ENCODE data around the gene NELFE. TPM values are rescaled to one million over a fixed set of nuclear protein-coding genes. Genes with fewer than 3 reads are reported as not detected.

The NELFE gene
- total RNA-seq, 1 experiment from 2014 or later = 73.8 TPM

- no peak for TF ChIP-seq MXD4 (CRISPR knock-in tag; IDR thresholded peaks at IDR 0.05; ENCODE audit: borderline replicate concordance)
- TF ChIP-seq FOXK1 (CRISPR knock-in tag; IDR thresholded peaks at IDR 0.05) = no peak
Measured at GRCh38 chr6:31958412-31958740, 395 bp downstream of the NELFE start (continued).

DNA sequence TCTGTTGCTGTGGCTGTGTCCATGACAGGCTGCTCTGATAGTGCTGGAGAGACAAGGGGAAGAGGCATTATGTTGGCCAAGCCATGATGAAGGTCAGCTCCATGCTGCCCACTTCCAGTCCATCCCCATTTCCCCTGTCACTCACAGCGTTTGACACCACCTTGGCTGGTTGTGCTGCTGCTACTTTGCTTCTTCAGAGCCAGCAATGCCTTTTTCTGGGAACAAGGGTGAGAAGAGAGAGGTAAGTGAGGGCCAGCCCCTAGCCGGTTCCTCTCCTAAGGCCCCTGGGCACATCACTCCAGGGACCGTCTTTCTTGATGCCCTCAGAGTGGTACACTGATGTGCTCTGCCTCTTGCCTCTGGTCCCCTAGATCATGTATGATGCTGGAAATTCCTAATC is 2.0 kb downstream of the NELFE start:
- DNase-seq (ENCODE audit: low spot score) = no peak
- peak overlapping the region; percentile 96; the same call in 1 of the 2 replicates for H3K4me3 Mint-ChIP-seq
- ChIA-PET POLR2A (no interaction called here), CTCF (no interaction called here)
- peaks cover 59% of the 10 kb centered on the region for H3K36me3 Mint-ChIP-seq
- H3K9me3 Mint-ChIP-seq = no peaks in the 10 kb centered on the region
- no peak for TF ChIP-seq TCF7 (CRISPR knock-in tag; IDR thresholded peaks at IDR 0.05; ENCODE audit: low read depth)
- no peak for TF ChIP-seq GTF2I (CRISPR knock-in tag; conservative IDR thresholded peaks at IDR 0.05)
- no peak for TF ChIP-seq NFYB (CRISPR knock-in tag; conservative IDR thresholded peaks at IDR 0.05; ENCODE audit: low read depth)
- TF ChIP-seq ZNF317 (CRISPR knock-in tag; IDR thresholded peaks at IDR 0.05; ENCODE audit: borderline replicate concordance, low read depth) = no peak
- TF ChIP-seq, protein P1, sequence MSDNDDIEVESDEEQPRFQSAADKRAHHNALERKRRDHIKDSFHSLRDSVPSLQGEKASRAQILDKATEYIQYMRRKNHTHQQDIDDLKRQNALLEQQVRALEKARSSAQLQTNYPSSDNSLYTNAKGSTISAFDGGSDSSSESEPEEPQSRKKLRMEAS (CRISPR knock-in tag; IDR thresholded peaks at IDR 0.05) = no peak
- TF ChIP-seq, protein P2, sequence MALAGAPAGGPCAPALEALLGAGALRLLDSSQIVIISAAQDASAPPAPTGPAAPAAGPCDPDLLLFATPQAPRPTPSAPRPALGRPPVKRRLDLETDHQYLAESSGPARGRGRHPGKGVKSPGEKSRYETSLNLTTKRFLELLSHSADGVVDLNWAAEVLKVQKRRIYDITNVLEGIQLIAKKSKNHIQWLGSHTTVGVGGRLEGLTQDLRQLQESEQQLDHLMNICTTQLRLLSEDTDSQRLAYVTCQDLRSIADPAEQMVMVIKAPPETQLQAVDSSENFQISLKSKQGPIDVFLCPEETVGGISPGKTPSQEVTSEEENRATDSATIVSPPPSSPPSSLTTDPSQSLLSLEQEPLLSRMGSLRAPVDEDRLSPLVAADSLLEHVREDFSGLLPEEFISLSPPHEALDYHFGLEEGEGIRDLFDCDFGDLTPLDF (CRISPR knock-in tag; IDR thresholded peaks at IDR 0.05) = no peak
- TF ChIP-seq, protein P3, sequence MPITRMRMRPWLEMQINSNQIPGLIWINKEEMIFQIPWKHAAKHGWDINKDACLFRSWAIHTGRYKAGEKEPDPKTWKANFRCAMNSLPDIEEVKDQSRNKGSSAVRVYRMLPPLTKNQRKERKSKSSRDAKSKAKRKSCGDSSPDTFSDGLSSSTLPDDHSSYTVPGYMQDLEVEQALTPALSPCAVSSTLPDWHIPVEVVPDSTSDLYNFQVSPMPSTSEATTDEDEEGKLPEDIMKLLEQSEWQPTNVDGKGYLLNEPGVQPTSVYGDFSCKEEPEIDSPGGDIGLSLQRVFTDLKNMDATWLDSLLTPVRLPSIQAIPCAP (CRISPR knock-in tag; IDR thresholded peaks at IDR 0.05) = no peak
- TF ChIP-seq SOX15 (CRISPR knock-in tag; IDR thresholded peaks at IDR 0.05) = no peak
- no peak for TF ChIP-seq EMX1 (CRISPR knock-in tag; IDR thresholded peaks at IDR 0.05)
- no peak for TF ChIP-seq PRRX2 (CRISPR knock-in tag; IDR thresholded peaks at IDR 0.05)
- TF ChIP-seq NR3C1 (CRISPR knock-in tag; conservative IDR thresholded peaks at IDR 0.05; ENCODE audit: low read depth) = no peak
- TF ChIP-seq NR2C2 (CRISPR knock-in tag; IDR thresholded peaks at IDR 0.05) = no peak
- no peak for TF ChIP-seq FOXJ3 (CRISPR knock-in tag; IDR thresholded peaks at IDR 0.05; ENCODE audit: borderline replicate concordance)
- TF ChIP-seq ZNF281 (CRISPR knock-in tag; IDR thresholded peaks at IDR 0.05) = no peak
- TF ChIP-seq ETV6 (CRISPR knock-in tag; IDR thresholded peaks at IDR 0.05) = no peak
- TF ChIP-seq HMGA2 (CRISPR knock-in tag; IDR thresholded peaks at IDR 0.05) = no peak
- no peak for TF ChIP-seq CREM (CRISPR knock-in tag; IDR thresholded peaks at IDR 0.05)
- no peak for TF ChIP-seq GABPB1 (CRISPR knock-in tag; IDR thresholded peaks at IDR 0.05)
- no peak for TF ChIP-seq E2F5 (CRISPR knock-in tag; IDR thresholded peaks at IDR 0.05)
- no peak for TF ChIP-seq ZSCAN18 (CRISPR knock-in tag; IDR thresholded peaks at IDR 0.05)
- no peaks in the 10 kb centered on the region for H3K27me3 Mint-ChIP-seq (ENCODE audit: low read depth)
- H3K4me1 Mint-ChIP-seq = peaks cover 14% of the 10 kb centered on the region
- no peak overlapping the region for H3K27ac Mint-ChIP-seq
- ATAC-seq = no peak
